Measurements from ENCODE around the gene DENND4A. TPM values are rescaled to one million over a fixed set of nuclear protein-coding genes. Genes with fewer than 3 reads are reported as not detected.

Gene DENND4A
- total RNA-seq, 4 donors from 2014 or later = 20.3 to 42.3 (median 33.7) TPM

GRCh38 chr15:65765106-65765505 lies 27.0 kb downstream of the DENND4A start:
- Histone ChIP-seq H3K36me3 (peaks cover 0 to 6% of the 10 kb centered on the region in 2 donors), H3K27ac (no peak overlapping the region), H3K9me3 (no peaks in the 10 kb centered on the region), H3K4me1 (peaks cover 0 to 50% (median 8%) of the 10 kb centered on the region in 3 donors), H3K27me3 (no peaks in the 10 kb centered on the region), H3K4me3 (no peak overlapping the region)
- 66 to 70% methylated on average over 2 of the region's 2 CpGs for whole genome bisulfite sequencing, 2 donors (ENCODE audit: low coverage in 1 of 2)
- TF ChIP-seq POLR2AphosphoS5 (IDR thresholded peaks at IDR 0.05) (no peak), EP300 (IDR thresholded peaks at IDR 0.05) (no peak), POLR2A (IDR thresholded peaks at IDR 0.05) (no peak)
- TF ChIP-seq, protein P1, sequence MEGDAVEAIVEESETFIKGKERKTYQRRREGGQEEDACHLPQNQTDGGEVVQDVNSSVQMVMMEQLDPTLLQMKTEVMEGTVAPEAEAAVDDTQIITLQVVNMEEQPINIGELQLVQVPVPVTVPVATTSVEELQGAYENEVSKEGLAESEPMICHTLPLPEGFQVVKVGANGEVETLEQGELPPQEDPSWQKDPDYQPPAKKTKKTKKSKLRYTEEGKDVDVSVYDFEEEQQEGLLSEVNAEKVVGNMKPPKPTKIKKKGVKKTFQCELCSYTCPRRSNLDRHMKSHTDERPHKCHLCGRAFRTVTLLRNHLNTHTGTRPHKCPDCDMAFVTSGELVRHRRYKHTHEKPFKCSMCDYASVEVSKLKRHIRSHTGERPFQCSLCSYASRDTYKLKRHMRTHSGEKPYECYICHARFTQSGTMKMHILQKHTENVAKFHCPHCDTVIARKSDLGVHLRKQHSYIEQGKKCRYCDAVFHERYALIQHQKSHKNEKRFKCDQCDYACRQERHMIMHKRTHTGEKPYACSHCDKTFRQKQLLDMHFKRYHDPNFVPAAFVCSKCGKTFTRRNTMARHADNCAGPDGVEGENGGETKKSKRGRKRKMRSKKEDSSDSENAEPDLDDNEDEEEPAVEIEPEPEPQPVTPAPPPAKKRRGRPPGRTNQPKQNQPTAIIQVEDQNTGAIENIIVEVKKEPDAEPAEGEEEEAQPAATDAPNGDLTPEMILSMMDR (IDR thresholded peaks at IDR 0.05) = no peak
- ATAC-seq = no peak

DNA sequence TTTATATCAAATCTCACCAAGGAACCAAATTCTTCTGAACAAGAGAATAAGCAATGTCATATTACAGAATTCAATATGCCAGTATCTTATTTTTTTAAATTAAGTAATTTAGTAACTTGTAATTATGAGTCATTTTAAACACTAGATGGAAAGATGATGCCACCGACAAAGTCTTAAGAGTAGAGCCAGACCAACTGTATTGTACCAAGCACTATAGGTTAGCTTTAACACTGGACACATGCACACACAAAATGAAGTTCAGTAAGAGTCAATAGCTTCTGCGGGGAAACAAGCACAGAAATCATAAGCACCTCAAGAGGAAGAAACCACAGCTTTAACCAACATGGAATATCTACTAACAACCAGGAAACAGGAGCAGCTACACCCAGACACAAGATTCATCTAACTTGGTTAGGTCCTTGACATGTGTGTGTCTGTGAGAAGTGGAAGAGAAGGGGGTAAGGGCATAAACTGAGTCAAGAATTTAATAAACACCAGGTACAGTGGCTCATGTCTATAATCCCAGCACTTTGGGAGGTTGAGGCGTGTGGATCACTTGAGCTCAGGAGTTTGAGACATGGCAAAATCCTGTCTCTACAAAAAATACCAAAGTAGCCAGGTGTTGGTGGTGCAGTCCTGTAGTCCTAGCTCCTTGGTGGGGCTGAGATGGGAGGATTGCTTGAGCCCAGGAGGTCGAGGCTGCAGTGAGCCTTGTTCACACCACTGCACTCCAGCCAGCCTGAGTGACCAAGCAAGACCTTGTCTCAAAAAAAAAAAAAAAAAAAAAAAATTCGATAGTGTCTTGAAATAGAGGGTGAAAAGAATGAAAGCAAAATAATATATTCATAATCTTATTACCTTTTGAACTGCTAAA lies 28.9 kb downstream of the DENND4A start:
- Histone ChIP-seq H3K27me3 (no peaks in the 10 kb centered on the region), H3K4me3 (no peak overlapping the region), H3K4me1 (peaks cover 0 to 33% (median 8%) of the 10 kb centered on the region in 3 donors), H3K9me3 (no peaks in the 10 kb centered on the region), H3K36me3 (peaks cover 0 to 11% of the 10 kb centered on the region in 2 donors), H3K27ac (no peak overlapping the region)
- ATAC-seq = no peak
- WGBS, 2 donors (ENCODE audit: low coverage in 1 of 2) = 80 to 92% methylated on average over 2 to 5 of the region's 5 CpGs
- TF ChIP-seq EP300 (IDR thresholded peaks at IDR 0.05) = no peak
- no peak for TF ChIP-seq POLR2A (IDR thresholded peaks at IDR 0.05)
- no peak for TF ChIP-seq POLR2AphosphoS5 (IDR thresholded peaks at IDR 0.05)
- TF ChIP-seq, protein P1 (IDR thresholded peaks at IDR 0.05) = no peak

DNA sequence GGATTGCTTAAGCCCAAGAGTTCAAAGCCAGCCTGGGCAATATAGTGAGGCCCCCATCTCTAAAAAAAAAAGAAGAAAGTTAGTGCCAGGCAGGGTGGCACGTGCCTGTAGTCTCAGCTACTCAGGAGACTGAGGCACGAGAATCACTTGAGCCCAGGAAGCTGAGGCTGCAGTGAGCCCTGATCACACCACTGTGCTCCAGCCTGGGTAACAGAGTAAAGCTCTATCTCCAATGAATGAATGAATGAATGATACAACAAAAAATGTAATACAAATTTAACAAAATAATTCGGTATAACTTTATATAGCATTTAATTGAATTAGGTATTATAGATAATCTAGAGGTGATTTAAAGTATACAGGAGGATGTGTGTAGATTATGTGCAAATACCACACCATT lies 29.7 kb downstream of the DENND4A start:
- WGBS, 2 donors (ENCODE audit: low coverage in 1 of 2) = 82 to 89% methylated on average over 3 of the region's 3 CpGs
- ATAC-seq = no peak
- H3K27ac ChIP-seq = no peak overlapping the region
- TF ChIP-seq, protein P1 (IDR thresholded peaks at IDR 0.05) = no peak
- no peak for TF ChIP-seq EP300 (IDR thresholded peaks at IDR 0.05)
- TF ChIP-seq POLR2AphosphoS5 (IDR thresholded peaks at IDR 0.05) = no peak
- no peaks in the 10 kb centered on the region for H3K9me3 ChIP-seq
- no peaks in the 10 kb centered on the region for H3K27me3 ChIP-seq
- H3K4me3 ChIP-seq = no peak overlapping the region
- H3K36me3 ChIP-seq = peaks cover 0 to 12% of the 10 kb centered on the region in 2 donors
- peaks cover 0 to 29% (median 7%) of the 10 kb centered on the region in 3 donors for H3K4me1 ChIP-seq

GRCh38 chr15:65761210-65761926 lies 30.7 kb downstream of the DENND4A start:
- WGBS, 2 donors (ENCODE audit: low coverage in 1 of 2) = 73 to 79% methylated on average over 2 of the region's 2 CpGs
- no peak for ATAC-seq
- Histone ChIP-seq H3K4me1 (peaks cover 0 to 18% (median 0%) of the 10 kb centered on the region in 3 donors), H3K9me3 (no peaks in the 10 kb centered on the region), H3K36me3 (peaks cover 0 to 12% of the 10 kb centered on the region in 2 donors), H3K27ac (no peak overlapping the region), H3K27me3 (no peaks in the 10 kb centered on the region), H3K4me3 (no peak overlapping the region)
- TF ChIP-seq POLR2A (IDR thresholded peaks at IDR 0.05) (no peak), EP300 (IDR thresholded peaks at IDR 0.05) (no peak), POLR2AphosphoS5 (IDR thresholded peaks at IDR 0.05) (no peak)
- TF ChIP-seq, protein P1 (IDR thresholded peaks at IDR 0.05) = no peak

All from gastroesophageal sphincter (tissue), 4 donors.